ENCODE results near the gene TTC33.
"Not testable (repeated sequence)": the region's sequence is repeated elsewhere in the genome, so short reads cannot be mapped to it uniquely, and the experiment has no call there.

TTC33 gene

DNA sequence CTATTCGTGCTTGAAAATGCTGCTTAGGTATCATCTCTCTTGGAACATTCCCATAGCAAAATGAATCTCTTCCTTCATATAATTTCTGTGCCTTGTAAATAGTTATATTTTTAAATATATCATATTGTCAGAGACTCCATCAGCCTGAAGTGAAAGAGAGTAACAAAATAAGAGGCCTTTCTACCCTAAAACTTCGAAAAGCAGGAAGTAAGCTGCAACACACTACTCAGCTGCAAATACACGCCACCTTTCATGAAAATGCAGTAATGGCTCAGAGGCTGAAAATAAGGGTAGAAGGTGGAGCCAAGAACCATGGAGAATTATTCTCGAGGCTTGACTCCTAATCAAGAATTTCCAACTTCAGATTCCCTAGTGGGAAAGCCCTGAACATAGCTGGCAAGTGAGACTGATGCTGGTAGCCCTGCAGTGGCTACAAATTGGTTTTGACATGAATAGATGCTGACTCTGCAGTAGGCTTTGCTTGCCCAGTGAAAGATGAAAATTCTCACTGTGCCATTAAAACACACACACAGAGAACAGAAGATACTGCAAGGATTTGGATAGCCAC is 106.2 kb downstream of the TTC33 start:
- peak; percentile 21 for DNase-seq

DNA sequence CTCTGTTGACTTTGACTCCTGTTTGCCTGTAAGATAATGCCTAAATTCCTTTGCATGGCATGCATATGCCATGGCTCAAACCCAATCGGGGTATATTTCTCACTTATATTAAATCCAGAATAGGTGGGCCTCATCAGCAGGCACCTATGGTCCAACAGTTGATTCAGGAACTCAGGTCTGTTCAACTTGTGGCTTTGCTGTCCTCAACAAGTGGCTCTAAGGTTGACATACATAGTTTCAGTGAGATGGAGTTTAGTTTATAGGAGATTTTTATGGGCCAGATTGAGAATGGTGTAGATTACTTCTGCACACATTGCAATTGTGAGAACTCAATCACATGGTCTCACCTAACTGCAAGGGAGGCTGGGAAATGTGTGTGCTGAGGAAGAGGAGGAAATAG is 107.6 kb downstream of the TTC33 start:
- no peak for DNase-seq

DNA sequence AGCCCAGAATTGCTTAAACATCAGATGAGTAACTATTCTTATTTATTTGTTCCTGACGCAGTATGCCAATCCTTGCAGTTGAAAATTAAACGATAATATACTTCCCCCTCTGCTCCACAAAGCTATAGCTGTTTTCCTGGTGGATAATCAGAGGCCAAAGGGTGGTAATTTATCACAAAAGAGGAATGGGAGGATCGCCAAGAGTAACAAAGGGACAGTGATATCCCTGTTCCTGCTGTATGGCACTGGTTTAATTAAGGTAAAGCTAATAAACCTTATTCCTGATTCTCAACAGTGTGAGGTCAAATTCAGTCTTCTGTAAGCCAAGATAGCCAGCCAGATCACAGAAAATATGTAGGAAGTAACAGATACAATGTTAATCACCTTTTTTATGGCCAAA is 109.5 kb downstream of the TTC33 start:
- DNase-seq = no peak

DNA sequence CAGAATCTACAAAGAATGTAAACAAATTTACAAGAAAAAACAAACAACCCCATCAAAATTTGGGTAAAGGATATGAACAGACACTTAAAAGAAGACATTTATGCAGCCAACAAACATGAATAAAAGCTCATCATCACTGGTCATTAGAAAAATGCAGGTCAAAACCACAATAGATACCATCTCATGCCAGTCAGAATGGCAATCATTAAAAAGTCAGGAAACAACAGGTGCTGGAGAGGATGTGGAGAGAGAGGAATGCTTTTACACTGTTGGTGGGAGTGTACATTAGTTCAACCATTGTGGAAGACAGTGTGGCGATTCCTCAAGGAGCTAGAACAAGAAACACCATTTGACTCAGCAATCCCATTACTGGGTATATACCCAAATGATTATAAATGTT is 116.2 kb downstream of the TTC33 start:
- DNase-seq = not testable (repeated sequence)

DNA sequence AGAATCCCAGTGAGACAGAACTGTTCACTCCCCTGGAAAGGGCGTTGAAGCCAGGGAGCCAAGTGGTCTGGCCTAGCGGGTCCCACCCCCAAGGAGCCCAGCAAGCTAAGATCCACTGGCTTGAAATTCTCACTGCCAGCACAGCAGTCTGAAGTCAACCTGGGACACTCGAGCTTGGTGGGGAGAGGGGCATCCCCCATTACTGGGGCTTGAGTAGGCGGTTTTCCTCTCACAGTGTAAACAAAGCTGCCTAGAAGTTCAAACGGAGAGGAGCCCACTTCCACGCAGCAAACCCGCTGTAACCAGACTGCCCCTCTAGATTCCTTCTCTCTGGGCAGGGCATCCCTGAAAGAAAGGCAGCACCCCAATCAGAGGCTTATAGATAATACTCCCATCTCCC is 121.2 kb downstream of the TTC33 start:
- no peak for DNase-seq

DNA sequence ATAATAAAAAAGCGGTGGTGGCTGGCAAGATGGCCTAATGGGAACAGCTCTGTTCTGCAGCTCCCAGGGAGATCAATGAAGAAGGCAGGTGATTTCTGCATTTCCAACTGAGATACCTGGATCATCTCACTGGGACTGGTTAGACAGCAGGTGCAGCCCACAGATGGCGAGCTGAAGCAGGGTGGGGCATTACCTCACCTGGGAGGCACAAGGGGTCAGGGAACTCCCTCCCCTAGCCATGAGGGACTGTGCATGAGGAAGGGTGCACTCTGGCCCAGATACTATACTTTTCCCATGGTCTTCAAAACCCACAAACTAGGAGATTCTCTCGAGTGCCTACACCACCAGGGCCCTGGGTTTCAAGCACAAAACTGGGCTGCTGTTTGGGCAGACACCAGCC is 121.6 kb downstream of the TTC33 start:
- no peak for DNase-seq

DNA sequence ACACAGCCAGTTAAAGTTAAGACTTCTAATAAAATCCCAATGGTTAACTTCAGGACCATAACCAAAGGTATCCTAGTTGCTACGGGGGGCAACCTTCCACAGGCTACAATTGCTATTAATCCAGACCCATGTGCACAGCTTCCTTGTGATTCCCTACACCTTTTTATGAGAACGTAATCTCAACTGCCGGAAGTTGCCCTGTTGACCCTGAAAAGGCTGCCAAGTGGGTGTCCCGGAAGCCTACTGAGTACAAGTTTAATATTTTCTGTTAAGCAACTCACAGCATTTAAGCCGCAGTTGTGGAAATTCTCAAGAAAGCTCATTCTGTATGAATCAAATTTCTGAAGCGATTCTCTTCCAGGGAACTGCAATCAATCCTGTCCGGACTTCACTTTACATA is 124.5 kb downstream of the TTC33 start:
- no peak for DNase-seq

DNA sequence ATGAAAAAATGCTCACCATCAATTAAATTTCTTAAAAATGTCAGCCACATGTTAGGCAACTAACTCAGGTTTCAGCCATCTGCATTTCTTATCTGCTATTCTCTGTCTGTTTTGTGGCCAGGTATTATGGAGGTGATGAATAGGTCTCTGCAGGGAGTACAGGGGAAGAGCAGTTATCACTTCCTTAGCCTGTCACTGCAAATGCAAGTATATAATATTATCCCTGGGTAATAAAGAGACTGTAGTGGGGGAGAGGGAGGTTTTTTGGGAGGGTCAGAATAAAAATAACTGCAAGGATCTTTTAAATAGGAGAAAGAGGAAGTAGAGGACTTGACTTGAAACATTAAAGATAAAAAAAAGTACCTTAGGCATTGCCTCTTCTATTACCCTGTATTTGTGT is 125.6 kb downstream of the TTC33 start:
- DNase-seq = no peak

DNA sequence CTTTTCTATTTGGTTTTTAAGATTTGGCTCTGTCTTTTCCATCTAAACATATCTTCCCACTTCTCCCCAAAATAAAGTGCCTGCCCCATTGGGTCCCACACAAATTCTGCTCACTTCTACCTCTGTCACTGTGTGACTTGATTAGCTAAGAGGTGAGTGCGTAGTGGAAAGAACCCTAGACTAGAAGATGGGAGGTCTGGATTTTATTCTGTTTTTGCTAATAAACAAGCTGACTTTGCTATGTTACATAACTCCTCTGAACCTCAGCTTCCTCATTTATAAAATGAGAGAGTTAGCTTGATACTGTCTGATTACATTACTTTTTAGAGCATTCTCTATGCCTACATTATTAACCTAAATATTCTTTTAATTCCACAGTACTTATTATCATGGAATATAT is 127.4 kb downstream of the TTC33 start:
- no peak for DNase-seq

DNA sequence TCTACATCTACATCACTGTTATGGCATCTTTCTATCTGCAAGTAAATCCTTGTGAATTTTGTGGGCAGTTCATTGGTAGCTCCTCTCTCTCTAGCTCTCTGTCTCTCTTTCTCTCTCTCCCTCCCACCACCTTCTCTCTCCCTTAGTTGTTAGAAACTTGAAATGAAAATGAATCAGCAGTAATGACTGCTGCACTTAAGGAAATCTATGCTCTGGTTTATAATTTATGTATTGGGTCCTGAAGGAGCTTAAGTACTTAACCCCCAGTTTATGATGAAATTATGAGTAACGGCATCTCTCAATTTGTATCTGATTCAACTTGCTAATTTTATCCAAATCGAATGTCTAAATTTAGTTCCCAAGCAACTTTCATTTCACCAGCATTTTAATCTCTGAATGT is 128.1 kb downstream of the TTC33 start:
- no peak for DNase-seq

DNA sequence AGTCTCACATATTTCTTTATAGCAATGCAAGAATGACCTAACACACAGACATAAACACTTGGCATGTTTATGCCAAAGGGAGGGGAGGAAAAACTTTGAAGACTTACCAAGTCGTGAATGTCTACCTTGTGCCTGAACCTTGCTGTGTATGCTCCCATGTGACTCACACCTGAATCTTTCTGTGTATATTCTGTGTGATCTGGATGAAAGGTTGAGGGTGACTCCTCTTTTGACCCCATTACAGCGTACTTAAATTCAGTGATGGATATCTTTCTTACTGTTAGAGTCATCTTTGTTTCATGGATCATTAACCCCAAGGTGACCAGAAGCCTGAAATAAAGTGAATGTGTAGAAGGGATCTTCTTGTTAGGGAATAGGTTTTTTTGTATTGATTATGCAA is 129.0 kb downstream of the TTC33 start:
- DNase-seq = no peak

DNA sequence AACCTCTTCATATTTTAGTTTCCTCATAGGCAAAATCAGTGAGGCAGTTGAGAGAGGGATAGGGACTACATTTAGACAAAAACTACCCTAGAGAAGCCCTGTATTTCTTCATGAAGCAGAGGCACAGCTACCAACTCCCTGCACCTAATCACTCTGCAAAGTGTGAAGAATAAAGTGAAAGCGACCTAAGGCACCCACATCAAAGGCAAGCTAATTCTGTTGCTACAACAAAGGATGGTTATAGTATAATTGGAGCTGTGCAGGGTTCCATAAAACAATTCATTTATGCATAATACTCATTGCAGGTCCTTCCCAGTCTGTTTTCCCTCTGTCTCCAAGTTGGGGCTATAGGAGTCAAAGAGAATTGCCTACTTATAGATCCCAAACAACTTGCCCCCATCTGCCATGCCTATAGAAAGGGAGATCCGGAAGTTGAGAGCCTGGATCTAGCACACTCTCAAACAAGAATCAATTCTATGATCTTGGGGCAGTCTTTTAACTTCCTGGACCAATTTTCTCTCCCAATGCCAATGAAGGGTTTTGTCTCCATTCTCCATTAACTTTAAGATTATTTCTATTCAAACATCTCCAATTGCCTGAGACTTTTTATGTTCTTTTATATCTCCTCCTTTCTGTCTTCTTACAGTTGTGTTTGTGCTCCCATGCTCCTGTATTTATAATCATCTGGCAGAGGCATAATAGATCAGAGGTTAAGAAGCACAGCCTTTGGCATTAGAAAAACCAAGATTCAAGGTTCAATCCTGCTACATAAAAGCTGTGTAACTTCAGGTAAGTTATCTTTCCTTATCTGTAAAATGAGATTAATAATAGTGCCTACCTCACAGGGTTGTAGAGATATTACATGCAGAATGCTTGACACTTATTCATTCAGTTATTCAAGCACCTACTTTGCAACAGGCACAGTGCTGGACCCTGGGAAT is 132.0 kb downstream of the TTC33 start:
- DNase-seq = peak; percentile 49

DNA sequence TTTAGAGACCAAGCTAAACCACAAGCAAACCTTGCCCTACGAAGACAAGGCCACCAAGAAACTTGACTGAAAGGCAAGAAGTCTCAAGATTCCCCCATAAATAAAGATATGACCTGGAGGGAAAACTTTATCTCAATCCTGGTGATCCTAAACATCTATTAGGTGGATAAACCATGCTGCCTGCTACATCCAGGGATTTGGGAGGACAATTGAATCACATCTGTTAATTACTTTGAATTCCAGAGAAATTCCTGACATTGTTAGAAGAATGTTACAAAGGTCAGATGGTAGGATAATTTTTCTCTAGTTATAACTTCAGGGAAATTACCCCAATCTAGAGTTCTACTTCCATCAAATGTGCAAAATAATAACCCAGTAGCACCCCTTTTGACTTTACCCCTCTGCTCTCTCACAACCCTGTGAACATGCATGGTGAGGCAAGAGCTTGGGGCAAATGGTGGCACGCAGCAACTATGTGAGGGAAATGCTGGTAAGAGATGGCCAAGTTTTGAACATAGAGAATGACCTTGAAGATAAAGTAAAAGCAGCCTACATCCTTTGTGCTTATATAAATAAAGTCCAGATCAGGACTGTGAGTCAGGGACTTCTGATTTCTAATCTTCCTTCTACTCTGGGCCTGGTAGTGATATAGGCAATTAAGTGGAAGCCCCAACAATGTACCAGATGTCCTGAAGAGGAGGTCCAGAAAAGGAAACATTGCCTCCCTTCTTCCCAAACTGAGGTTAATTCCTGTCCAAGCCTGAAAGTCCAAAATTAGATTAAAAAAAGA is 133.1 kb downstream of the TTC33 start:
- DNase-seq = no peak

DNA sequence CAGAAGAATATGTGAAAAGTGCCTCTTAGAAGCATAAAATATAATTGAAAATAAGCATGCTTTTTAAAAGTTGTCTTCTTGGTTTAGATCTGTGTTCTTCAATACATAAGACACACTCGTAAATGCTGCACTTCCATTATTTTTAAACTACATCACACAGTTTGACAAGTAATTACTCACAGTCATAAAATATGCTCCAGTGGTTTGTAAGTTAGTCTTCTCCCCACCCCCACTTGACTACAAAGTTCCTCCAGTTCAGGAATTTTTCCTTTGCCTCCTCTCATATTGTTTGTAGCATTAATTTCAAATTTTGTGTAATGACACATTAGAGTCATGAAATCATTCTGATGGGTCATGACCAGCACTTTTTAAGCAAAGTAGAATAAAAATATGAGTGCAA is 136.3 kb downstream of the TTC33 start:
- DNase-seq = no peak

DNA sequence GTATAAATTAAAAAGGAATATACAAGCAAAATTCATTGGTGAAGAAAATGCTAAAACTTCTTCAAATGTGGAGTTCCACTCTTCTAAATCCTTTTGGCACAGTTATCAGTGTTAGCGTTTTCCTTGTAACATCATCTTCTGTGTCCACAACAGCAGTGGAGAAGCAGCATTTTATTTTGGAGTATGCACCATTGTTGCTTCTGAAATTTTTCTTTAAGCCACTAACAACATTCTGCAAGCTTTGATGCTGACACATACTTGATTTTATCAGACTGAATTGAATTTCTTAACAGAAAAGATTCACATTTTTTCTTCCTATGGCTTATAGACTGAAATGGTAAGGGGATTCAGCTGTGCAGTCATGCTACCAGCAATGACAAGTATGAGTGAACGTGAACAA is 136.8 kb downstream of the TTC33 start:
- no peak for DNase-seq

DNA sequence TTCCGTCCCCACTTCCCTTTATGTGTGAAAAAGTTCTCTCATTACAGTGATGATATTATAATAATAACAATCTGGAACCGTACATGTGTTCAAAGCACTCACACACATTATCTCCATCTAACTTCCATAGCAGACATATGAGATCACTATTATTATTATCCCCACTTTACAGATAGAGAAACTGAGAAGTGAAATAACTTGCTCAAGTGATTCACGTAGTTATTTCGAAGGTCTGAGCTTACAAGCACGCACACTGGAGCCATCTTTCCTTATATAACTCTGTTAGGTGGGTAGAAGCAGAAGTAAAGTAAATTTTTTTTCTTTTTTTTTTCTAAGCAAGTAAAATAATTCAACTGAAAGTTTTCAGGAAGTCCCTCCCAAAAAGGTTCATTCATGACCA is 139.0 kb downstream of the TTC33 start:
- no peak for DNase-seq

DNA sequence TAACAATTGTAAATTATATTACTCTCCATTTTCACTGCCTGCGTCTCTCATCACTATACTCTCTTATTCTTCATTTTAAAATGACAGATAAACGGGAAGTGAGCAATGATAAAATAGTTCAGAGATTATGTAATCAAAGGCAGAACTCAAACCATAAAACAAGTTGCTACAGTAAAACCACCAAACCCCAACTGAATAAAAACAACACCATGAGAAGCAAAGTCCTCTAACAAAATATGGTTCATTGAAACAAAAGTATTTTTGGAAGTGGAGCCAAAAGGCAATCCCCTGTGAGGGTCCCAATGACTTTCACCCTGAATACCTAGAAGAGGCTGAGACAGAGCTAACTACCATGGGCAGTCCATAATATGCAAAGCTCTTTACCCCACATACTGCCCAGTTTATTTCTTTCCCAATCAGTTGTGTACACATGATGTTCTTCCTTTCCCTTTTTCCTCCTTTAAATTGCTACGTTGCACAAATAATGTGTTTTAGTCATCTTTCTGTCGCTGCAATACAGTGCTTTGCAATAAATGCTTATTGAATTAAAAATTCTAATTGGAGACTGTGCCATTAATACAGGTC is 140.1 kb downstream of the TTC33 start:
- DNase-seq = no peak

DNA sequence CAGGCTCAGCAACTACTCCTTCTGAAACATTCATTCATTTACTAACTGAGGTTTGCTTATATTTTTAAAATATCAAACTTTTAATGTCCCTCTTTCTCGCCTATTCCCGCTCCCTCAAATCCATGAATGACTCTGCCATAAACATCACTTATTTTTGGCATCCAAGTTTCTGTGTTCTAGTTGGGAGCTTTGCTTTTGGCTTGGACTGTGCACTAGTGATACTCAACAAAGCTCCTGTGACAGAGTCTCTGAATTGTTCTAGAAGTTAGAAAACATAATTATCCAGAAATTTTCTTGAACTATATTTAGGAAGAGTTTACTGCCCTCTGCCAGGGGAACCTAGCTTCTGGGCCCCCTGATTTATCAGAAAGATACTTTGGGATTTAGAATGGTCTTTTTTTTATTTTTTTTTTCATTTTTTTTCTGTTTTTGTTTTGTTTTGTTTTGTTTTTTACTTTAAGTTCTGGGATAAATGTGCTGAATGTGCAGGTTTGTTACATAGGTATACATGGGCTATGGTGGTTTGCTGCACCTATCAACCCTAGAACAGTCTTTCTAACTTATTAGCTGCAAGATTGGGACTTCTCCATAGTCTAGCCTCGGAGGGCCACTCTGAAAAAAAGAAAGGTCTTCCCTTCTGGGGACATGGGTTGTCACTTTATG is 140.7 kb downstream of the TTC33 start:
- no peak for DNase-seq

DNA sequence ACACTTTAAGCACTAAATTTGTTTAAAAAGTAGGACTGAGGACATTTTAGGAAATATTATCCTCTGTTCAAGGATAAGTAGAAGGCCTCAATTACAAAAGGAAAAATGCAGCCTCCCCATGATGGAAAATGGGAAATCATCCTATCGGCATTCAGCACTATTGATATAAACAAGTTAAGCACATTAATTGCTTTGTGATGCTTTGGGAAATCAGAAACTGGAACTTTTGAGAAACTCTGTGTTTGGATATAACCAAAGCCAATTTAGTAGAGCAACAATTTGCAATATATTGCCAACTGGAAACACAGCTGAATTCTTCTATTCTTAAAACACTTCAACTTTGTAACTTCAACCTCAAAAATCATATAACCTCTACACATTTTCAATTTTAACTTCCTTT is 141.3 kb downstream of the TTC33 start:
- no peak for DNase-seq

DNA sequence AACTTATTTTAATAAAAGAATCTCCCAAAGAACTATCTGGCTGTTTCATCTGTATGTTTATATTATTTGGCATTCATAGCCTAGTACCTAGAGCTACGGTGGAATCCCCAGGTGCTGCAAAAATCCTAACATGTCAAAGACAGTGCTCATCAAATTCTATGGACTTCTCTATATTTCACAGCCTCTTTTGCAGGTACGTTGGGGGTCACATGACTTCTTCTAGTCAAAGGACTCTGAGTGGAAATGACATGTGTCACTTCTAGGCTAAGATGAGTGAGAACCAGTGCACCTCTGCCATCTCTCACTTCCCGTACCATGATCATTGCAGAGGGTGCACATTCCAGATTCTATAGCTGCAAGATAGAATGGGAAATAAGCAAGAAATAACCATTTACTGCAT is 148.6 kb downstream of the TTC33 start:
- no peak for DNase-seq

DNA sequence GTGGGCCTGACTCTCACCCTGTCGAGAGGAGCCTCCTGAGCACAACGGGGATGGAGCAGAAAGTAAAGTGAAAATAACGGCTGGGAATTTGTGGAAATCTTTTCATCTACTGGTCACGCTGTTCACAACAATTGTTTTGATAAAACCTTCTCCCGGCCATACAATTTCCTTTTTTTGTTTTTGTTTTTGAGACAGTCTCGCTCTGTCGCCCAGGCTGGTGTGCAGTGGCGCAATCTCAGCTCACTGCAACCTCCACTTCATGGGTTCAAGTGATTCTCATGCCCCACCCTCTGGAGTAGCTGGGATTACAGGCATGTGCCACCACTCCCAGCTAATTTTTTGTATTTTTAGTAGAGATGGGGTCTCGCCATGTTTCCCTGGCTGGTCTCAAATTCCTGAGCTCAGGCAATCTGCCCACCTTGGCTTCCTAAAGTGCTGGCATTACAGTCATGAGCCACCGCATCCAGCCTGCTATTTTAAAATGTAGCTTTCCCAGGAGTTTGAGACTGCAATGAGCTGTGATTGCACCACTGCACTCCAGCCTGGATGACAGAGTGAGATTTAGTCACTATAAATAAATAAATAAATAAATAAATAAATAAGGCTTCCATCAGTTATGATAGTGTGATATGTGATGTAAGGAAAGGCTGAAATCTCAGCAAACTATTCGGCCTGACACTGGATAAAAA is 149.5 kb downstream of the TTC33 start:
- DNase-seq = no peak

DNA sequence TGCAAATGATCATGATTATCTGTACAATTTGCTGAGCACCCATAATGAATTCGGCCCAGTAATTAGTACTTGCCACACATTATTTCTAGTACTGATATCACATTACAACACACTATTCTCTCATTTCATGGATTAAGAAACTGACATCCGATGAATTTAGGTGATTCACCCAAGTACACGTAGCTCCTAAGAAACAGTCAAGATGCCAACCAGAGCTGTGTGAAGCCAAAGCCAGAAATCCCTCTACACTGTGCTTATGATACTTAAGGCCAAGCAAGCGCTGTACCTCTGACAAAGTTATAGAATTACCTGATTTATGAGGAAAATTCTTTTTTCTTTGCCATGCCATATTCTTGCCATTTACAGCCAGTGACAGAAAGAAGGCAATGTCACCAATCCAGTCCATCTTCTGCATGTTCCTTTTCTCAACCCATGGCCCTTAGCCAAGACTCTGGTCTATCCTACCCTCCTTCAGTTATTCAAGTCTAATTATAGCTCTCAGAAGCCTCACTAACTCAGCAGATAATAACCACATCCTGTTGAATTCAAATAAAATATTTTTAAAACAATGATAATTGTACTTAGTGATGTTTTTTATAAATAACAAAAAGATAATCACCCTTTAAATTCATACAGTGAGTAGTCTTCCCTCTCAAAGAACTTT is 150.3 kb downstream of the TTC33 start:
- DNase-seq = peak; percentile 22
